ENCODE data around the gene FKBP5. TPM values are rescaled to one million over a fixed set of nuclear protein-coding genes. Genes with fewer than 3 reads are reported as not detected.
A peak's percentile ranks its signal among the peaks of the same experiment; 100 is the strongest.

The FKBP5 gene
- total and polyA plus RNA-seq, 2 of the 4 experiments (the other 2 are of a cell fraction) = 6.8 to 7.0 TPM

DNA sequence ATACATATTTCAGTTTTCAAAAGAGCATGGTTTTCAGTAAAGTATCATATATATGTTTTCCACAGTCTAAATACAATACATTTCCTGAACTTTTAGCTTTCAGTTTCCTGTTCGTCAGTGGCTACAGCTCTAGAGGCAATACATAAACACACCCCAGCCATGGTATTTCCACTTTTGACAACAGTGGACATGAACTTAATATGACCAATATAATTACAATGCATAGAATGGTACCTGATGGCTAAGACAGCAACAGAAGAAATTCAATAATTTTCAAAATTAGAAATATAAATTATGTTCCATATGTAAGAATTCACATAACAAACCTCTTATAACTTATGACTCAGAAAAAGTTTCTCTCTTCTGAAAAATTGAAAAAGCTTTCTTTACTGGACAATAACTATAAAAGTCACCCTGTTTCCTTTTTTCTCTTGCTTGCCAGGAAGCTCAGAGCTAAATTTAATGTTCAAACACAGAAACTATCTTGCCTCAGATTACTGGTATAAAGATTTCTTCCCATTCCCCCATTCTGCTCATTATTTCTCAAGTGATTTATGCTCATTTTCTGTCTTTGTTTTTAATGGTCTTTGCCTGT lies 19.2 kb downstream of the FKBP5 start (continued):
- no peak for TF ChIP-seq RAD21 (IDR thresholded peaks at IDR 0.05; ENCODE audit: low read length)

DNA sequence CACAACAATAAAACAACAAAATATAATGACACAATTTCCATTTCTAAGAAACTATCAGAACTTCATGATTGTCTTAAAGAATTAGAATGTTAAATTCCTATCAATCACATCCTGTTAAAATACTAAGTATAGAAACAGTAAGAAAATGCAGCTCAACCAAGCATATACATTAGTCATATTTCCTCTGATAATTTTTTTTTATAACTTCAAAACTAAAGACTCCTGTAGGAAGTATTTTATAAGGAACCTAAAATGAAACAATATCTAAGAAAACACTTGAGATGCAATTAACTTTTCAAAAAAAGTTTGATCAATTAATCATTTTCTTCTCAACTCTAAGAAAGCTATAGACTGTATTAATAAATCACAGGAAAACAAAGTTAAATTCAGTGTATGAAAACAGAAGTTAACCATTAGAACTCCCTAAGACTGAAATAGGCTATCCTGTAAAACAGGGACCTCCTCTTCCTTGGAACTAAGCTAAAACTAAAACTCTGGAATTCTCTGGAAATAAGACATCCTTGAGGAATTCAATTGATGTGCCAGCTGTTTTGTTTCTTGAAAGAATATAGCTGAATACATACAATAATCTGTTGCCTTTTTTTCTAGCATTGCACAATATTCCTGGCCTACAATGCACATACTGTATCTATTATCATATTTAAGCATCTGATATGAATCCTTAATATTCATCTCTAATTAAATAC lies 19.8 kb downstream of the FKBP5 start:
- ChIA-PET CTCF (interaction anchor here (0.6 to 1.1 kb wide), 2 partner anchors 11 to 117 kb away, joined by 3 read pairs; no protein-coding TSS in a partner anchor), POLR2A (ENCODE audit: unreplicated experiment) (no interaction called here)
- BruUV-seq (replicated peaks) = no TSS peak
- H3K27ac ChIP-seq (ENCODE audit: insufficient read depth, low read length) = peak overlapping the region; percentile 55; the same call in 1 of the 2 replicates
- no peaks in the 10 kb centered on the region for H4K20me1 ChIP-seq (ENCODE audit: insufficient read depth, low read length)
- peak overlapping the region; percentile 9; the same call in 1 of the 2 replicates for H3K4me3 ChIP-seq (ENCODE audit: insufficient read depth, low read depth, low read length)
- peak overlapping the region; percentile 26; the same call in 1 of the 2 replicates for H3K9ac ChIP-seq (ENCODE audit: low read depth, low read length)
- TF ChIP-seq CEBPB (IDR thresholded peaks at IDR 0.05; ENCODE audit: low read depth, low read length) (peak; percentile 92), RCOR1 (IDR thresholded peaks at IDR 0.05; ENCODE audit: insufficient replicate concordance, low read length) (no peak)
- peak overlapping the region; percentile 67; the same call in 1 of the 2 replicates for H3K4ac ChIP-seq (ENCODE audit: low read depth, low read length)
- H2BK15ac ChIP-seq (ENCODE audit: low read depth, low read length) = no peak overlapping the region; the same call in 2 of the 3 replicates
- H3K9me1 ChIP-seq (ENCODE audit: insufficient read depth, low read length) = no peaks in the 10 kb centered on the region; the same call in none of the 2 replicates
- dilution Hi-C loops (cut with HindIII; ENCODE audit: low sequenced_read_pairs, unreplicated experiment) = no loop called here
- peak overlapping the region; percentile 83 for H3K56ac ChIP-seq (ENCODE audit: extremely low read depth, insufficient read depth, low read length)
- H4K91ac ChIP-seq (ENCODE audit: insufficient read depth, low read depth, low read length) = 0 out of 2 replicates have a peak overlapping the region, but pooled peaks have one; percentile 3
- no peak overlapping the region; the same call in 1 of the 2 replicates for H2BK20ac ChIP-seq (ENCODE audit: low read depth, low read length)
- intact Hi-C loops (cut with micrococcal nuclease) = loop anchor here (5.0 kb wide), 1 partner anchor 67 kb away; no protein-coding TSS in a partner anchor
- peak overlapping the region in 1 of 2 experiments; percentile 98; a peak in 1 of 4 replicates for H4K8ac ChIP-seq (ENCODE audit: low read depth in 2 of 2, low read length in 2 of 2)
- in situ Hi-C loops (cut with MboI; ENCODE audit: low sequenced_read_pairs) = no loop called here
- H3K14ac ChIP-seq (replicated peaks; ENCODE audit: low read depth, low read length) = 0 out of 2 replicates have a peak overlapping the region, but pooled peaks have one; percentile 41
- peak overlapping the region; percentile 63; the same call in 1 of the 2 replicates for H2BK120ac ChIP-seq (ENCODE audit: low read depth, low read length)
- no peaks in the 10 kb centered on the region for H3K9me3 ChIP-seq (ENCODE audit: control insufficient read depth, insufficient read depth, low read length)
- peak overlapping the region; percentile 96 for H2BK5ac ChIP-seq (ENCODE audit: low read depth, low read length, poor library complexity, severe bottlenecking)
- H3K23ac ChIP-seq (ENCODE audit: low read depth, low read length) = peak overlapping the region; percentile 75; the same call in 1 of the 2 replicates
- H3K4me2 ChIP-seq (ENCODE audit: low read depth, low read length) = peak overlapping the region; percentile 63
- H3K4me1 ChIP-seq (ENCODE audit: control insufficient read depth, insufficient read depth, low read length) = peaks cover 10% of the 10 kb centered on the region
- no peaks in the 10 kb centered on the region for H3K27me3 ChIP-seq (ENCODE audit: control insufficient read depth, insufficient read depth, low read length)
- DNase-seq (peak; percentile 53), ATAC-seq (ENCODE audit: low read depth) (peak; percentile 62)
- no peak overlapping the region for H2AFZ ChIP-seq (replicated peaks; ENCODE audit: low read length, poor library complexity)
- no peak overlapping the region for H2AK5ac ChIP-seq (ENCODE audit: low read depth, low read length)
- H2AK9ac ChIP-seq (replicated peaks; ENCODE audit: low read depth, low read length, poor library complexity) = no peak overlapping the region
- H4K5ac ChIP-seq (ENCODE audit: low read depth, low read length) = peak overlapping the region; percentile 58
- H3K79me1 ChIP-seq (ENCODE audit: low read depth in 1 of 2, low read length in 2 of 2) = peaks cover 5 to 31% of the 10 kb centered on the region in 2 experiments
- no peaks in the 10 kb centered on the region for H3K36me3 ChIP-seq (ENCODE audit: control insufficient read depth, insufficient read depth, low read length)
- H3K18ac ChIP-seq (ENCODE audit: low read depth, low read length) = peak overlapping the region; percentile 72
